Measurements from ENCODE around the gene C4A.
"Not testable (repeated sequence)": the region's sequence is repeated elsewhere in the genome, so short reads cannot be mapped to it uniquely, and the experiment has no call there.

C4A gene

GRCh38 chr6:32045811-32046449 is 64.1 kb downstream of the C4A start:
- no peak overlapping the region for H3K27ac Mint-ChIP-seq
- no peaks in the 10 kb centered on the region for H3K9me3 Mint-ChIP-seq
- H3K4me1 Mint-ChIP-seq: peaks cover 8% of the 10 kb centered on the region
- ATAC-seq: no peak
- H3K4me3 Mint-ChIP-seq: no peak overlapping the region
- H3K27me3 Mint-ChIP-seq: peaks cover 27% of the 10 kb centered on the region
- no peaks in the 10 kb centered on the region for H3K36me3 Mint-ChIP-seq

- Mint-ChIP-seq H3K27me3 (peaks cover 29% of the 10 kb centered on the region), H3K9me3 (no peaks in the 10 kb centered on the region), H3K27ac (no peak overlapping the region), H3K4me3 (no peak overlapping the region), H3K36me3 (no peaks in the 10 kb centered on the region), H3K4me1 (peaks cover 8% of the 10 kb centered on the region)
- no peak for ATAC-seq
Observed at GRCh38 chr6:32046450-32047083, 64.7 kb downstream of the C4A start.

GRCh38 chr6:32047084-32047478 is 65.2 kb downstream of the C4A start:
- no peaks in the 10 kb centered on the region for H3K36me3 Mint-ChIP-seq
- H3K4me3 Mint-ChIP-seq: no peak overlapping the region
- peaks cover 8% of the 10 kb centered on the region for H3K4me1 Mint-ChIP-seq
- ATAC-seq: no peak
- H3K9me3 Mint-ChIP-seq: no peaks in the 10 kb centered on the region
- H3K27me3 Mint-ChIP-seq: peaks cover 29% of the 10 kb centered on the region
- no peak overlapping the region for H3K27ac Mint-ChIP-seq

- ATAC-seq: no peak
- no peaks in the 10 kb centered on the region for H3K36me3 Mint-ChIP-seq
- no peak overlapping the region for H3K27ac Mint-ChIP-seq
- no peak overlapping the region for H3K4me3 Mint-ChIP-seq
- H3K27me3 Mint-ChIP-seq: peaks cover 29% of the 10 kb centered on the region
- no peaks in the 10 kb centered on the region for H3K9me3 Mint-ChIP-seq
- peaks cover 8% of the 10 kb centered on the region for H3K4me1 Mint-ChIP-seq
Observed at GRCh38 chr6:32047539-32047854, 65.6 kb downstream of the C4A start.

DNA sequence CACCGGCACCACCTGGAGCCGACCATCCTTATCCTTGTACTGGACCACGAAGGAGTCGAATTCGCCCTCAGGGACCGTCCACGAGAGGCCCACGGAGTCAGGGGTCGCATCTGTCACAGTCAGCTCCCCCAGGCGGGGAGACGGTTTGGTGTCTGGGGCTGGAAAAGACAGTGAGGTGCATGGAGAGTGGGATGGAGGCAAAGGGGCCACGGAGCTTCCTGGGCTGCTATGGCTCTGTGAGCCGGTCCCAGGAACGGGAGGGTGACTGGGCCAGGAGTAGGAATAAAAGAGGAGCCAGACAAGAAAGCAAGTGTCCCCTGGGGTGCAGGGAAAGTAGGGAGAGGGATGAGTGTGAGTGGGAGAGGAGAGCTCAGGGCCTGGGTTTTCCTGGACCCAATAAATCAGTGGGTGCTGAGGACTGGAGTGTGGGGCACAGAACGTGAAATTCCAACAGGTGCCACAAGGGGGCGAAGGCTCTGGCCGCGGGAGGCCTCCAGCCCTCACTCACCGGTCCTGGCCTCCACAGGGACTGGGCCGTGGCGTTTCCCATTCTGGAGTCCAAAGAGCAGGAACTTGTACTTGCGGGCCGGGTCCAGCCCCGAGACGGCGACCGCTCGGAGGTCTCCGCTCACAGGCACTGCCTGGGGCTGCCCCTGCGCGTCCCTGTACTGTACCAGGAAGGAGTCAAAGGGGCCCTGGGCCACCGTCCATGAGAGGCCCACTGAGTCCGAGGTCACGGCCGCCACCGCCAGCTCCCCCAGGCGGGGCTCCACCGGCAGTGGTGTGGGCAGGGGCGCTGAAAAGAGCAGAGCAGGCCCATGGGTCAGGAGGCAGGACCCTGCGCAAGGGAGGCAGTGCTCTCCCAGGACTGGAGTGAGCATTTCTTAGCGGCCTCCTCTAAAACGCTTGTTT is 66.3 kb downstream of the C4A start:
- no peaks in the 10 kb centered on the region for H3K9me3 Mint-ChIP-seq
- H3K36me3 Mint-ChIP-seq: no peaks in the 10 kb centered on the region
- ATAC-seq: peak; percentile 65
- peaks cover 29% of the 10 kb centered on the region for H3K27me3 Mint-ChIP-seq
- H3K27ac Mint-ChIP-seq: no peak overlapping the region
- H3K4me3 Mint-ChIP-seq: no peak overlapping the region
- peaks cover 8% of the 10 kb centered on the region for H3K4me1 Mint-ChIP-seq

GRCh38 chr6:32049149-32049548 is 67.3 kb downstream of the C4A start:
- not testable (repeated sequence) for H3K4me3 Mint-ChIP-seq, H3K36me3 Mint-ChIP-seq, H3K4me1 Mint-ChIP-seq, H3K27ac Mint-ChIP-seq, ATAC-seq, H3K9me3 Mint-ChIP-seq
- H3K27me3 Mint-ChIP-seq: peaks cover 28% of the 10 kb centered on the region

- not testable (repeated sequence) for H3K36me3 Mint-ChIP-seq, H3K9me3 Mint-ChIP-seq, H3K4me3 Mint-ChIP-seq, H3K27ac Mint-ChIP-seq, H3K4me1 Mint-ChIP-seq, ATAC-seq
- H3K27me3 Mint-ChIP-seq: peaks cover 34% of the 10 kb centered on the region
Observed at GRCh38 chr6:32049736-32050135, 67.9 kb downstream of the C4A start.

- H3K4me3 Mint-ChIP-seq: no peak overlapping the region
- no peak overlapping the region for H3K27ac Mint-ChIP-seq
- H3K36me3 Mint-ChIP-seq: no peaks in the 10 kb centered on the region
- no peak for ATAC-seq
- no peaks in the 10 kb centered on the region for H3K9me3 Mint-ChIP-seq
- peaks cover 35% of the 10 kb centered on the region for H3K27me3 Mint-ChIP-seq
- H3K4me1 Mint-ChIP-seq: peaks cover 8% of the 10 kb centered on the region
Observed at GRCh38 chr6:32050562-32050961, 68.7 kb downstream of the C4A start.

Measured in stimulated activated memory B cell treated with anti-CD40 and anti-IgM and Interleukin-4, amounts not matched to agents 10 μg/mL and 1 μg/mL and 100 μg/mL, for 72 hours (primary cell).